B cell (primary cell): ENCODE results near the gene THBS2. TPM values are rescaled to one million over a fixed set of nuclear protein-coding genes. Genes with fewer than 3 reads are reported as not detected.

Source experiments
- ATAC-seq: fragments of 200-7000 bp; cut with Tn5 transposase; one replicate; pipeline ENCODE4 v1.10.0; 2021; ENCODE audit warnings: low read depth, mild to moderate bottlenecking, moderate number of reproducible peaks, moderate library complexity
- CTCF ChIA-PET: fragments of 350-600 bp; sonication (Branson Sonifier 250); formaldehyde crosslinking; loops from one replicate; lab custom pipeline; 2021; ENCODE audit warnings: antibody characterized with exemption, inconsistent platforms; lab: Charles Lee
- POLR2A ChIA-PET: fragments of 350-600 bp; sonication (Branson Sonifier 250); formaldehyde crosslinking; loops from one replicate; lab custom pipeline; 2021; ENCODE audit warnings: antibody characterized with exemption; lab: Charles Lee
- DNase-seq: peaks from one replicate; pipeline ENCODE4 v3.0.0; 2013
- H2AFZ ChIP-seq: 2 replicates; pipeline ENCODE4 v1.6.1; 2012; ENCODE audit warnings: mild to moderate bottlenecking, low read depth, low read length; ENCODE audit not compliant: insufficient read depth, poor library complexity, severe bottlenecking
- H3K27ac ChIP-seq, 2 donors: 1 replicate in 1 of 2; 2 replicates in 1 of 2; pipeline ENCODE4 v1.5.1; 2012 to 2013; ENCODE audit warnings: low read length in 2 of 2, mild to moderate bottlenecking in 2 of 2, moderate library complexity in 1 of 2
- H3K27me3 ChIP-seq, 4 experiments: fragments of 200-600 bp in 1 of 4; sonication (generic) in 1 of 4; replicated peaks in 1 of 4; 1 replicate in 2 of 4; 2 replicates in 2 of 4; pipeline versions ENCODE4 v1.6.1 to v1.7.0; 2013 to 2016; ENCODE audit warnings: low read length in 3 of 4, mild to moderate bottlenecking in 2 of 4, mixed read lengths in 1 of 4, moderate library complexity in 1 of 4; ENCODE audit not compliant: insufficient read depth in 4 of 4, control insufficient read depth in 3 of 4; ENCODE audit errors: control extremely low read depth in 1 of 4
- H3K36me3 ChIP-seq, 2 experiments: replicated peaks in 1 of 2; 1 replicate in 1 of 2; 2 replicates in 1 of 2; pipeline versions ENCODE4 v1.6.1 to v1.7.1; 2013; ENCODE audit warnings: low read length in 1 of 2; ENCODE audit not compliant: insufficient read depth in 2 of 2, control insufficient read depth in 1 of 2; ENCODE audit errors: control extremely low read depth in 1 of 2, extremely low read depth in 1 of 2
- H3K4me1 ChIP-seq, 2 donors: fragments of 200-600 bp in 1 of 2; sonication (generic) in 1 of 2; 1 replicate in 1 of 2; 2 replicates in 1 of 2; pipeline versions ENCODE4 v1.5.1 to v1.6.1; 2013 to 2017; ENCODE audit warnings: low read length in 2 of 2; ENCODE audit not compliant: control insufficient read depth in 2 of 2, insufficient read depth in 2 of 2
- H3K4me2 ChIP-seq: replicated peaks from 2 replicates; pipeline ENCODE3; 2012; ENCODE audit warnings: mild to moderate bottlenecking, low read depth, low read length; ENCODE audit not compliant: poor library complexity, severe bottlenecking
- H3K4me3 ChIP-seq, 5 experiments: fragments of 200-600 bp in 1 of 5; sonication (generic) in 1 of 5; 1 replicate in 3 of 5; 2 replicates in 2 of 5; pipeline versions ENCODE4 v1.5.1 to v1.7.0; 2011 to 2016; ENCODE audit warnings: low read length in 4 of 5, mild to moderate bottlenecking in 4 of 5, low read depth in 2 of 5, control low read depth in 1 of 5, moderate library complexity in 1 of 5; ENCODE audit not compliant: insufficient read depth in 1 of 5; ENCODE audit errors: control extremely low read depth in 1 of 5, extremely low read depth in 1 of 5
- H3K79me2 ChIP-seq: fragments of 200-600 bp; sonication (generic); one replicate; pipeline ENCODE4 v1.6.0; 2016; ENCODE audit warnings: low read length; ENCODE audit not compliant: control insufficient read depth, insufficient read depth
- H3K9ac ChIP-seq: fragments of 200-600 bp; sonication (generic); 2 replicates; pipeline ENCODE4 v1.6.1; 2017; ENCODE audit warnings: mild to moderate bottlenecking, low read length, moderate library complexity
- H3K9me3 ChIP-seq, 3 donors: one replicate each; pipeline versions ENCODE4 v1.6.1 to v1.7.1; 2013; ENCODE audit warnings: low read length in 2 of 3; ENCODE audit not compliant: control insufficient read depth in 2 of 3, insufficient read depth in 1 of 3; ENCODE audit errors: control extremely low read depth in 1 of 3
- H4K20me1 ChIP-seq: 2 replicates; pipeline ENCODE4 v1.6.0; 2012; ENCODE audit warnings: mild to moderate bottlenecking, low read length; ENCODE audit not compliant: insufficient read depth, control insufficient read depth, poor library complexity, severe bottlenecking
- H3K27ac Mint-ChIP-seq: one replicate; pipeline ENCODE4 v1.8.0; 2021; ENCODE audit warnings: mixed read lengths
- H3K27me3 Mint-ChIP-seq: one replicate; pipeline ENCODE4 v1.8.0; 2021; ENCODE audit warnings: mixed read lengths
- H3K4me1 Mint-ChIP-seq: one replicate; pipeline ENCODE4 v1.8.0; 2021; ENCODE audit warnings: mixed read lengths
- H3K4me3 Mint-ChIP-seq: one replicate; pipeline ENCODE4 v1.8.0; 2021; ENCODE audit warnings: mixed read lengths
- H3K9me3 Mint-ChIP-seq: one replicate; pipeline ENCODE4 v1.8.0; 2022; ENCODE audit warnings: mixed read lengths; ENCODE audit not compliant: insufficient read depth
- EZH2 ChIP-seq: IDR thresholded peaks from 2 replicates; pipeline ENCODE4 v1.6.1; 2012; ENCODE audit warnings: borderline replicate concordance, low read depth, mild to moderate bottlenecking, moderate library complexity, low read length; ENCODE audit not compliant: insufficient read depth, poor library complexity, severe bottlenecking
- WGBS: methylation state at CpG from one replicate; pipeline ENCODE4 v1.1.5; 2013; ENCODE audit warnings: missing lambda C conversion rate; ENCODE audit not compliant: insufficient coverage; 5-methylcytosine and 5-hydroxymethylcytosine counted together
- intact Hi-C: fragments of 100-400 bp; cut with micrococcal nuclease; formaldehyde crosslinking; loops from one replicate; pipeline ENCODE4 v1.10.0; 2022
- polyA plus RNA-seq: library from polyadenylated mRNA; depleted of rRNA; stranded (reverse); fragments of >200 nt; gene quantifications from 2 replicates; pipeline ENCODE4 v1.2.3, GENCODE V29; 2012
- total RNA-seq, 2 donors: library from RNA; stranded (reverse); fragments of 120-200 nt in 1 of 2; gene quantifications; 1 replicate in 1 of 2; 2 replicates in 1 of 2; pipeline versions ENCODE4 v1.2.3 to v1.2.4, GENCODE V29; 2013 to 2022
- TF ChIP-seq, protein P1 (sequence below): fragments of 200-600 bp; IDR thresholded peaks from one replicate; pipeline ENCODE4 v1.8.0; 2022; ENCODE audit warnings: antibody characterized with exemption, mild to moderate bottlenecking

Gene THBS2
- total and polyA plus RNA-seq, 2 donors (not counting 1 experiment from before 2014, with no cell fraction given), result not detected

GRCh38 chr6:169266746-169267591, 13.3 kb upstream of the THBS2 start:
- no peak for TF ChIP-seq EZH2
- TF ChIP-seq, protein P1, sequence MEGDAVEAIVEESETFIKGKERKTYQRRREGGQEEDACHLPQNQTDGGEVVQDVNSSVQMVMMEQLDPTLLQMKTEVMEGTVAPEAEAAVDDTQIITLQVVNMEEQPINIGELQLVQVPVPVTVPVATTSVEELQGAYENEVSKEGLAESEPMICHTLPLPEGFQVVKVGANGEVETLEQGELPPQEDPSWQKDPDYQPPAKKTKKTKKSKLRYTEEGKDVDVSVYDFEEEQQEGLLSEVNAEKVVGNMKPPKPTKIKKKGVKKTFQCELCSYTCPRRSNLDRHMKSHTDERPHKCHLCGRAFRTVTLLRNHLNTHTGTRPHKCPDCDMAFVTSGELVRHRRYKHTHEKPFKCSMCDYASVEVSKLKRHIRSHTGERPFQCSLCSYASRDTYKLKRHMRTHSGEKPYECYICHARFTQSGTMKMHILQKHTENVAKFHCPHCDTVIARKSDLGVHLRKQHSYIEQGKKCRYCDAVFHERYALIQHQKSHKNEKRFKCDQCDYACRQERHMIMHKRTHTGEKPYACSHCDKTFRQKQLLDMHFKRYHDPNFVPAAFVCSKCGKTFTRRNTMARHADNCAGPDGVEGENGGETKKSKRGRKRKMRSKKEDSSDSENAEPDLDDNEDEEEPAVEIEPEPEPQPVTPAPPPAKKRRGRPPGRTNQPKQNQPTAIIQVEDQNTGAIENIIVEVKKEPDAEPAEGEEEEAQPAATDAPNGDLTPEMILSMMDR, result no peak
- Histone ChIP-seq H3K27ac (no peak overlapping the region), H4K20me1 (no peaks in the 10 kb centered on the region), H3K36me3 (no peaks in the 10 kb centered on the region), H3K4me3 (no peak overlapping the region), H3K4me2 (no peak overlapping the region), H3K27me3 (no peaks in the 10 kb centered on the region), H3K79me2 (no peaks in the 10 kb centered on the region), H3K9me3 (peaks cover 0 to 2% (median 0%) of the 10 kb centered on the region in 3 donors), H3K9ac (no peak overlapping the region), H2AFZ (no peak overlapping the region), H3K4me1 (no peaks in the 10 kb centered on the region)
- Mint-ChIP-seq H3K4me3 (no peak overlapping the region), H3K27me3 (no peaks in the 10 kb centered on the region), H3K4me1 (no peaks in the 10 kb centered on the region), H3K27ac (no peak overlapping the region), H3K9me3 (no peaks in the 10 kb centered on the region)
- ATAC-seq (no peak), DNase-seq (no peak)
- intact Hi-C loops, result no loop called here
- ChIA-PET POLR2A (no interaction called here), CTCF (no interaction called here)
- WGBS, result 91% methylated on average over 13 of the region's 15 CpGs

- no peaks in the 10 kb centered on the region for H3K4me1 ChIP-seq
- H3K27ac Mint-ChIP-seq, result no peak overlapping the region
- H3K4me1 Mint-ChIP-seq, result no peaks in the 10 kb centered on the region
- TF ChIP-seq, protein P1, result no peak
- TF ChIP-seq EZH2, result no peak
- H3K27me3 ChIP-seq, result no peaks in the 10 kb centered on the region
- H3K79me2 ChIP-seq, result no peaks in the 10 kb centered on the region
- CTCF ChIA-PET, result no interaction called here
- ATAC-seq (no peak), DNase-seq (no peak)
- H3K9me3 Mint-ChIP-seq, result no peaks in the 10 kb centered on the region
- 91% methylated on average over 5 of the region's 5 CpGs for WGBS
- POLR2A ChIA-PET, result no interaction called here
- no peaks in the 10 kb centered on the region for H4K20me1 ChIP-seq
- H3K4me2 ChIP-seq, result no peak overlapping the region
- no peaks in the 10 kb centered on the region for H3K27me3 Mint-ChIP-seq
- H3K36me3 ChIP-seq, result no peaks in the 10 kb centered on the region
- intact Hi-C loops, result no loop called here
- no peak overlapping the region for H3K4me3 Mint-ChIP-seq
- H3K4me3 ChIP-seq, result no peak overlapping the region
- H3K9ac ChIP-seq, result no peak overlapping the region
- no peak overlapping the region for H3K27ac ChIP-seq
- H2AFZ ChIP-seq, result no peak overlapping the region
- H3K9me3 ChIP-seq, result peaks cover 0 to 2% (median 0%) of the 10 kb centered on the region in 3 donors
These were observed 12.6 kb upstream of the THBS2 start for GRCh38 chr6:169266261-169266660.
